Measurements from ENCODE around the gene PRPF40B.

The PRPF40B gene

GRCh38 chr12:49683599-49684309, 60.4 kb downstream of the PRPF40B start:
- FAIRE-seq, result peak; percentile 24

GRCh38 chr12:49684310-49684854, 61.0 kb downstream of the PRPF40B start:
- TF ChIP-seq POLR2AphosphoS5 (IDR thresholded peaks at IDR 0.05; ENCODE audit: low read depth, low read length), result no peak
- no peak for TF ChIP-seq TAF1 (IDR thresholded peaks at IDR 0.05; ENCODE audit: borderline replicate concordance, low read depth, low read length)
- TF ChIP-seq POLR2A (IDR thresholded peaks at IDR 0.05; ENCODE audit: low read depth, low read length), result no peak
- DNase-seq (ENCODE audit: insufficient read length) (no peak), FAIRE-seq (no peak)

More at GRCh38 chr12:49683599-49684309, 60.4 kb downstream of the PRPF40B start:
- no peak for DNase-seq (ENCODE audit: insufficient read length)
- TF ChIP-seq POLR2A (IDR thresholded peaks at IDR 0.05; ENCODE audit: low read depth, low read length) (no peak), TAF1 (IDR thresholded peaks at IDR 0.05; ENCODE audit: borderline replicate concordance, low read depth, low read length) (no peak), POLR2AphosphoS5 (IDR thresholded peaks at IDR 0.05; ENCODE audit: low read depth, low read length) (no peak)

GRCh38 chr12:49687941-49688340, 64.6 kb downstream of the PRPF40B start:
- DNase-seq (ENCODE audit: insufficient read length), result no peak
- no peak for FAIRE-seq
- TF ChIP-seq POLR2AphosphoS5 (IDR thresholded peaks at IDR 0.05; ENCODE audit: low read depth, low read length) (no peak), POLR2A (IDR thresholded peaks at IDR 0.05; ENCODE audit: low read depth, low read length) (no peak), TAF1 (IDR thresholded peaks at IDR 0.05; ENCODE audit: borderline replicate concordance, low read depth, low read length) (no peak)

- FAIRE-seq, result no peak
- TF ChIP-seq POLR2A (IDR thresholded peaks at IDR 0.05; ENCODE audit: low read depth, low read length), result no peak
- TF ChIP-seq POLR2AphosphoS5 (IDR thresholded peaks at IDR 0.05; ENCODE audit: low read depth, low read length), result no peak
- no peak for TF ChIP-seq TAF1 (IDR thresholded peaks at IDR 0.05; ENCODE audit: borderline replicate concordance, low read depth, low read length)
- DNase-seq (ENCODE audit: insufficient read length), result no peak
Observed at GRCh38 chr12:49689237-49689636, 65.9 kb downstream of the PRPF40B start.

- FAIRE-seq (no peak), DNase-seq (ENCODE audit: insufficient read length) (no peak)
- no peak for TF ChIP-seq TAF1 (IDR thresholded peaks at IDR 0.05; ENCODE audit: borderline replicate concordance, low read depth, low read length)
- TF ChIP-seq POLR2AphosphoS5 (IDR thresholded peaks at IDR 0.05; ENCODE audit: low read depth, low read length), result no peak
- no peak for TF ChIP-seq POLR2A (IDR thresholded peaks at IDR 0.05; ENCODE audit: low read depth, low read length)
Observed at GRCh38 chr12:49689785-49690184, 66.4 kb downstream of the PRPF40B start.

GRCh38 chr12:49692851-49693250, 69.5 kb downstream of the PRPF40B start:
- DNase-seq (ENCODE audit: insufficient read length), result no peak
- FAIRE-seq, result no peak
- TF ChIP-seq POLR2A (IDR thresholded peaks at IDR 0.05; ENCODE audit: low read depth, low read length), result no peak

- no peak for FAIRE-seq
- no peak for TF ChIP-seq POLR2A (IDR thresholded peaks at IDR 0.05; ENCODE audit: low read depth, low read length)
- no peak for TF ChIP-seq POLR2AphosphoS5 (IDR thresholded peaks at IDR 0.05; ENCODE audit: low read depth, low read length)
- no peak for DNase-seq (ENCODE audit: insufficient read length)
Observed at GRCh38 chr12:49693931-49694444, 70.6 kb downstream of the PRPF40B start.
